ES-I3 (cell line): ENCODE measurements around the gene ARHGEF12.

ENCODE experiments used
- H3K36me3 ChIP-seq: 2 replicates; pipeline ENCODE4 v1.6.1; 2013; ENCODE audit warnings: mild to moderate bottlenecking, low read length, control low read depth, moderate library complexity; ENCODE audit not compliant: insufficient read depth
- H3K4me1 ChIP-seq: 2 replicates; pipeline ENCODE4 v1.6.1; 2013; ENCODE audit warnings: mild to moderate bottlenecking, control low read depth, low read length; ENCODE audit not compliant: insufficient read depth
- H3K9ac ChIP-seq: 2 replicates; pipeline ENCODE4 v1.6.1; 2013; ENCODE audit warnings: low read depth, mild to moderate bottlenecking, low read length, moderate library complexity
- H3K9me3 ChIP-seq: 2 replicates; pipeline ENCODE4 v1.6.1; 2013; ENCODE audit warnings: mild to moderate bottlenecking, low read length, moderate library complexity; ENCODE audit not compliant: control insufficient read depth, insufficient read depth

Gene ARHGEF12

DNA sequence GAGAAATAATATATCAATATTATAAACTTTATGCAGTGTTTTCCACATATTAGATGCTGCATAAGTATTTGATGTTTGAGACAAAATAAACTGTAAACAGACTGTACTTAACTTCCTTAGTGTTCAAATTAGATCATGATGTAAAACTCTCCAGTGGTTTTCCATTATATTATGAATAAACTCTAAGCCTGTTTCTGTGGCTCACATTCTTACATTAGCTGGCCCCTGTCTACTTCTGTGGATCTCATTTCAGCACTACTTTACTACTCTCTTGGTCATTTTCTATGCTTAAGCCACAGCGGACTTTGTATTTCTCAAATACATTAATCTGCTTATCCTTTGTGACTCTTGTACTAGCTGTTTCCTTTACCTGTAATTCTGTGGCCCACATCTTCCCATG lies 55.6 kb downstream of the ARHGEF12 start:
- no peaks in the 10 kb centered on the region for H3K9me3 ChIP-seq
- peaks cover 5% of the 10 kb centered on the region; the same call in 1 of the 2 replicates for H3K4me1 ChIP-seq
- no peaks in the 10 kb centered on the region for H3K36me3 ChIP-seq
- H3K9ac ChIP-seq = no peak overlapping the region

DNA sequence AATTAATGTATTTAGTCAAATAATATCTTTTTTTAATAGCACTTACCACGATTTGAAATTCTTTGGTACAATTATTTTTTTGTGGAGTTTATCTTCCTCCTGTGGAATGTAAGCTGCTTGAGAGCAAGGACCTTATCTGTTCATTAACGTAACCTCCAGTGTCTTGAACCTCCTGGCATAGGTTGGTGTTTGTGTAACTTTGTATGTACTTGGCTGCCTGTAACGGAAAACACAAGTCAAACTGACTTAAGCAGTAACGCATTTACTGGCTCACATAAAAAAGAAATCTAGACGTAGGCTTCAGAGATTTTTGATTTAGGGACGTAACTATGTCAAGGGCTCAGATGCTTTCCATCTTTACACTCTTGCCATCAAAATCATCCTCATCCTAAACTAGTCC lies 56.1 kb downstream of the ARHGEF12 start:
- no peaks in the 10 kb centered on the region for H3K9me3 ChIP-seq
- peaks cover 5% of the 10 kb centered on the region; the same call in 1 of the 2 replicates for H3K4me1 ChIP-seq
- H3K36me3 ChIP-seq = no peaks in the 10 kb centered on the region
- H3K9ac ChIP-seq = no peak overlapping the region

DNA sequence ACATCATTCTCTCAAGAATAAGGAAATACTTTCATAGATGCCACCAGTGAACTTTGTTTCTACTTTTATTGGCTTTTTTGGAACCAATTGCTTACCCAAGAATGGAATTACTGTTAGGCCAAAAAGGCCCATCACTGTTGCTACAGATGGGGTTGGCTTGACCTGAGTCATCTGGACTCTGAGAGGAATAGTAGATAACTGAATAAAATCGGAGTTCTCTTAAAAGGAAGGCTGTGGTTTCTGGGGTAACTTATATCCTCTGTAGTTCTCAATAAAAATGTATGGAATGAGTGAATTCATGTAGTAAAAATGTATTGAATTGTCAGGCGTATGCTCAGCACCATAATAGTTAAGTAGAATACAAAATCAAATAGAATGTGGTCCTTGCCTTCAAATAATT lies 56.6 kb downstream of the ARHGEF12 start:
- H3K36me3 ChIP-seq = no peaks in the 10 kb centered on the region
- H3K4me1 ChIP-seq = peaks cover 5% of the 10 kb centered on the region; the same call in 1 of the 2 replicates
- no peaks in the 10 kb centered on the region for H3K9me3 ChIP-seq
- no peak overlapping the region for H3K9ac ChIP-seq

DNA sequence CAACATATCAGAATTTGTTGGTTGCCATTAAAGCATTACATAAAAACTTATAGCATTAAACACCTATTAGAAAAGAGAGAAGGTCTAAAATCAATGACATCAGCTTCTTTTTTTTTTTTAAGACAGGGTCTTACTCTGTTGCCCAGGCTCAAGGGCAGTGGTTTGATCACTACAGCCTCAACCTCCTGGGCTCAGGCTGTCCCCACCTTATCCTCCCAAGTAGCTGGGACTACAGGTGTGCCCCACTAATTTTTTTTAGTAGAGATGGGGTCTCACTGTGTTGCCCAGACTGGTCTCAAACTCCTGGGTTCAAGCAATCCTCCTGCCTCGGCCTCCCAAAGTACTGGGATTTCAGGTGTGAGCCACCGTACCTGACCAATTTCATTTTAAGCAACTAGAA lies 57.9 kb downstream of the ARHGEF12 start:
- Histone ChIP-seq H3K4me1 (peaks cover 5% of the 10 kb centered on the region; the same call in 1 of the 2 replicates), H3K9me3 (no peaks in the 10 kb centered on the region), H3K9ac (no peak overlapping the region), H3K36me3 (no peaks in the 10 kb centered on the region)

DNA sequence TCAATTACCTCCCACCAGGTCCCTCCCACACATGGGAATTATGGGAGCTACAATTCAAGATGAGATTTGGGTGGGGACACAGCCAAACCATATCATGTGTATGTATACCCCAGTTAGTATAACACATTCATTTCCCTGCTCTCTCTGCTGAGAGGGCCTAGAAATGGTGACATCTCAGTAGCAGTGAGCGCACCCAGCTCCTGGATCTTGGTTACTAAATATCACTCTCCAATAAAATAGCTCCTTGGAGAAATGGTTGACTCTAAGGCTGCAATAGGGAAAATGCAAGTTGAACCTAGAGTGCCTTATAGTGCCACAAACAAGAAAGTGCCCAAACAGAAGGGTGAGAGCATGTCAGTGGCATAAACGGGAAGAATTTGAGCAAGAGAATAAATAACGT lies 59.6 kb downstream of the ARHGEF12 start:
- Histone ChIP-seq H3K4me1 (peaks cover 11% of the 10 kb centered on the region), H3K9me3 (no peaks in the 10 kb centered on the region), H3K36me3 (no peaks in the 10 kb centered on the region), H3K9ac (no peak overlapping the region)

DNA sequence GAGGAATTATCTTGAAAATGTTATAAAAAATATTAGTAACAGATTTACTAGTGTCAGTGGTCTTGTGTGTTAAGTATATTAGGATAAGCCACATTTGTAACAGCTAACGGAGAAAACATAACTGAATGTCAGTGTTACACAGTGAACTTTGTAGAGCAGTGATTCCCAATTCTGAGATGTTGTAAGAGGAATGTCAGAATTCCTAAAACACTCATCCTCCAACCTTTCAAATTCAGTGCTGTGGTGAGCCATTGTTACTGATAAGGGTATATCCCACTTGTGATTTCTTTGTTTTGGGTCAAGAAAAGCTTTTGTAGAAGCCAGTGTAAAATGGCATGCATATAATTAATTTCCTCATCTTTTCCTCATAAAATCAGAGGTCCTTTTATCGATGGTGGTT lies 61.9 kb downstream of the ARHGEF12 start:
- Histone ChIP-seq H3K36me3 (no peaks in the 10 kb centered on the region), H3K4me1 (peaks cover 14% of the 10 kb centered on the region), H3K9ac (no peak overlapping the region)

DNA sequence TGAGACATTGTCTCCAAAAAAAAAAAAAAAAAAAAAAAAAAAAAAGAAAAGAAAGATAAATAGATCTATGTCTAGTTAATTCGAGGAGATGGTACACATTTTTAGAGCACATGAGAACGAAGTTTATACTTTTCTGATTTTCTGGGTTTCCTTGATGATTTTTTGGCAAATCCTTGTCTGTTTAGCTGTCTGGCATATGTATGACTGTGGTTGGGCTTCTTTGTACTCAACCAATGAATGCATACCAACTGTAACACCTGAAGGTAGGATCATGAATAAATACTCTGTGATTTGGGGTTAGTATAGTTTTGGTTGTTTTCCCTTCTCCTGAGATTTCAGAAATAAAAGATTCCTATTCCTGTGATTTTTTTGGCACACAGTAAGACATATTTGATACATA lies 63.1 kb downstream of the ARHGEF12 start:
- H3K4me1 ChIP-seq = peaks cover 23% of the 10 kb centered on the region
- H3K36me3 ChIP-seq = no peaks in the 10 kb centered on the region
- no peaks in the 10 kb centered on the region for H3K9me3 ChIP-seq
- no peak overlapping the region for H3K9ac ChIP-seq

More for the DNA sequence above, 61.9 kb downstream of the ARHGEF12 start:
- no peaks in the 10 kb centered on the region for H3K9me3 ChIP-seq

DNA sequence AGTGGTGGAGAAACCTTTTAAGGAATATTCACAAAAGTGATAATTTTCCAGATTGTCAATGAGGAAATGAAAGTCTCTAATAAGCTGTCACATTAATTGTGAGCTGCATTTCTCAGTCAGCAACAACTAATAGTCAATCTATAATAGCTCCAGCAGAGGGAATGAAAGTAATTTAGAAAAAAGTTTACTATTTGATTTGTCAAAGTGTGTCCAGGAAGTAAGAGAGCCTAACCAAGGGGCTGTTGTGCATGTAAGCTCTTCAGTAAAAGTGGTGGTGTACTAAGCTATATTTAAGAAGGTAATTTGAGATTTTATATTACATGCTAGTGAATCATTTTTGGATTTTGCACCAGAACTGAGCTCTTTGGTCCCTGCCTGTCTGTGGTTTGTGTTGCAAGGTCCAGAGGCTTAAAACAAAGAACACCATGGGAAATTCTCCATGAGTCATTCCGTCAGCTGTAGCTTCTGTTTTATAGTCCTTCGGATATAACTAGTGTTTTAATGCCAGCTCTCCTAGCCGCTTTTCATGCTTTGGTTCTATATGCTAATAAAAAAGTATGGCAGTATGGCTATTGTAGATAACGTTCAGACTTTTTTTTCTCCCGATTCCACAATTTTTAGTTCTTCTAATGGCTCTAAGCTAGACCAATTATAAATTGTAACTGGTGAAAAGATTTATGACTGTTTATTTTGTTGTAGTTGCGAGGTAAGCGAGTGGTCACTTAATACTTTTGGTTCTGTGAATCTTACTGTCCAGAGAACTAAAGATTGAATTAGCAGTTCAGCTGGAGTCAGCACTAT lies 64.6 kb downstream of the ARHGEF12 start:
- Histone ChIP-seq H3K36me3 (no peaks in the 10 kb centered on the region), H3K9ac (no peak overlapping the region), H3K9me3 (no peaks in the 10 kb centered on the region), H3K4me1 (peaks cover 28% of the 10 kb centered on the region)

DNA sequence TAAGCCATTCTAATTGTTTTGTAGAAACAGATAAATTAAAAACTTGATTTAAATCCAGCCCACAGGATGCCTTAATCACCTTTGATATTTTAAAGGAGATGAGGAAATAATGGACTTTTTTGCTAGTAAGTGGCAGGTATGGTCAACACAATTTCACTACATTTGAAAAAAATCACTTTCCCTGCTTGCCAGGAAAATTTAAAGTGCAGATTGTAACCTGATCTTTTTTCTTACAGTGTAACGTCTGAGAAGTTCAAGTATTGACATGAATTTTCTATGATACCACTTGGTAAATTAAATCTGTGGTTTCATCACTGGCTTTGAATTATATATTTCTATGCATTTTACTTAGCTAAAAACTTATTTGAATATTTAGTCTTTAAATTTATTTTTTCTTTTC lies 65.3 kb downstream of the ARHGEF12 start:
- H3K9ac ChIP-seq = no peak overlapping the region
- no peaks in the 10 kb centered on the region for H3K9me3 ChIP-seq
- no peaks in the 10 kb centered on the region for H3K36me3 ChIP-seq
- peaks cover 28% of the 10 kb centered on the region for H3K4me1 ChIP-seq

DNA sequence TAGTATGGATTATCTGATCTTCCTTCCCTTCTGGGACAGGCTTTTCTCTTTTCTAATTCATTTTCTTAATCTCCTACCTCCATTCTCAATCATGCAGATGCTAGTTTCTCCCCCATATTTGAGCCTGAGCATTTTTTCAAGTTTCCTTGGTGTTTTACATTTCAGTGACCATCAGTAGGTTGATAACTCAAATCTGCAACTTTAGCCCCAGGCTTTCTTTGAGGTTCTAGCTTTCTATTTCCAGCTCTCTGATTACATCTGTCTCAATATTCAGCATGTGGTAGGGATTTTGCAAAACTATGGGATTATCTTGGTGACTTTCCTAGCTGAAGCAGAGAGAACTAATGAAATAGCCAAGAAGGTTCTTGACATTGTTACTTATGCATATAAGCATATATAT lies 67.8 kb downstream of the ARHGEF12 start:
- Histone ChIP-seq H3K4me1 (peaks cover 28% of the 10 kb centered on the region), H3K36me3 (no peaks in the 10 kb centered on the region), H3K9ac (no peak overlapping the region), H3K9me3 (no peaks in the 10 kb centered on the region)

DNA sequence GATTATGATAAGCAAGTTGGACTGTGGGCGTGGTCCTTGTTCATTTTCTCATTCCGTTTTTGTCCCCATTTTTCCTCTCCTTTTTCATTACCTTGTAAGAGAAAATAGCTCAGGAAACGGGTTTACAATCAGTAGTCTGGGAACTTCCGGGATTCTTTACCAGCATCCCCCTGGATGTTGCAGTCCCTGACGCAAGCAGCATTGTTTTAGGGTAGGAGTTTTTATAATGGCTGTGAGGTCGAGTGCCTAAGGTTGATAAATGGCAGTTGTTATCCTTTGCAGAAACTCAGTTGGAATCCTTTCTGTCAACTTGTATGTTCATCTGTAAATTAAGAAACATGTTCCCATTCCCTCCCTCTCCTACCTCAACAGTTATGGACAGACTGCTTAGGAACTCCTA lies 68.3 kb downstream of the ARHGEF12 start:
- H3K4me1 ChIP-seq = peaks cover 28% of the 10 kb centered on the region

DNA sequence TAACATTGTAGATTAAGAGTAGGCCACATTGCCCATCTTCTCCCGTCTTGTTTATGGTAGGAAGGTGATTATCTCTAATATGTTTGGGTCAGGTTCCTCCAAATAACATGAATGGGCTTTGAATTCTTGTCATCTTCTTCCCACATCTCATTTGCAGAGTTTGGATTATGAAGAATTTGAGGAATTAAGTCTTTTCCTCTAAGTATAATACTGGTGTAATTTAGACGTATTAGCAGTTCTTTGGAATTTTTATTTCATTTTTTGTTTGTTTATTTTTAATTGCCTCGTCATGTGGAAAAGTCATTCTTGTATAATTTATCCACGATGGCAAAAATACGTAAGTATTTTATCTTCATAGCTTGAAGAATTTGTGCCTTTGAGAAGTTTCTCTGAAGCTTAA lies 73.4 kb downstream of the ARHGEF12 start:
- Histone ChIP-seq H3K36me3 (no peaks in the 10 kb centered on the region), H3K4me1 (peaks cover 2% of the 10 kb centered on the region), H3K9ac (no peak overlapping the region), H3K9me3 (no peaks in the 10 kb centered on the region)

More for the DNA sequence above, 68.3 kb downstream of the ARHGEF12 start:
- no peaks in the 10 kb centered on the region for H3K9me3 ChIP-seq
- no peak overlapping the region for H3K9ac ChIP-seq
- no peaks in the 10 kb centered on the region for H3K36me3 ChIP-seq

DNA sequence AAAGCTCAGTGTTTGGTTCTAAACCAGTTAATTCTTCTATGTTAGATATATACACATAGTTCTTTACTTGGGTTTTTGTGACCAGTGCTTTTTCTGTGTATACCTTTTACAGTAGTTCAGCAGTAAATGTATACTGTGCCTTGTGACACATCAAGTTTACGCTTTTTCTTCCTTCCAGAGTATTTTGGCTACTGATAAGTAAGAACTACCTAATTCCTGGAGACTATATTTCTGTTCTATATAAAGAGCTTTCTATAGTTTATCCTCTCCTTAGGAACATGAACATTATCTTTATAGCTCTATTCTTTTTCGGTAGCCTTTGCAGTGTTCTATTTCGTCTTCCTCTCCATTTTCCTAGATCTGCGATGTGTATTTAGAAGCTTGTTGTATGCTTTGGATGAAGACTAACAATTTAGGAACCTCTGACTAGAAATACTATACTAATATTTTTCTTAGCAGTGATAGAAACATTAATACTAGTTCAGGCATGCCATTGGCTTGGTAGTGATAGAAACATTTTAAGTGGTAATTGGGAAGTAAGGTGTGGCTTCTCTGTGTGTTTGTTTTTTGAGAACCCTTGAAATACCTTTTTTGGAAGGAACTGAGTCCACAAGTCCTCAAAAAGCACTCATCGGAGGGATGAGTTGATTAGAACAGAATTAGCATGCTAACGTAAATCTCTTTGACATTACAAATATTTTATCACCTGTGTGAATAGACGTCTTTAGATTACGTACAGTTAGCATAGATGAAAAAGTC lies 74.6 kb downstream of the ARHGEF12 start:
- Histone ChIP-seq H3K36me3 (no peaks in the 10 kb centered on the region), H3K4me1 (no peaks in the 10 kb centered on the region; the same call in 1 of the 2 replicates), H3K9me3 (no peaks in the 10 kb centered on the region), H3K9ac (no peak overlapping the region)

DNA sequence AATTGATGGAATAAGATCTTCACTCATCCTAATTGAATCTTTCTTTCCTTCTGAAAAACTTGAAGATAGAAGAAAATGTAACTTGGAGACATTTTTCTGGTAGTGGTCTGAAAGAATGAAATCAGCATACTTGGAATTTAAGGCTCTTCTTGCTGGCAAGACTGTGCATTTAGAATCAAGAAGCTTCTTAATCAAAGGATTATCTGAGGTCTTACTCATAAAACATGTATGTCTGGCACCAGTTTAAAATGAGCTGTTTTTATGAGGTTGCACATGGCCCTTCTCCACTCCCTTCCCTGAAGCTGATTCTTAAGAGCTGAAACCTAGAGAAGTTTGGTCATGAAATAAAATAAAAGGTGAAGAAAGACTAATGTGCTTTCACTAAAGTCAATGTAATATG lies 77.3 kb downstream of the ARHGEF12 start:
- Histone ChIP-seq H3K36me3 (no peaks in the 10 kb centered on the region), H3K4me1 (no peaks in the 10 kb centered on the region), H3K9ac (no peak overlapping the region), H3K9me3 (no peaks in the 10 kb centered on the region)

DNA sequence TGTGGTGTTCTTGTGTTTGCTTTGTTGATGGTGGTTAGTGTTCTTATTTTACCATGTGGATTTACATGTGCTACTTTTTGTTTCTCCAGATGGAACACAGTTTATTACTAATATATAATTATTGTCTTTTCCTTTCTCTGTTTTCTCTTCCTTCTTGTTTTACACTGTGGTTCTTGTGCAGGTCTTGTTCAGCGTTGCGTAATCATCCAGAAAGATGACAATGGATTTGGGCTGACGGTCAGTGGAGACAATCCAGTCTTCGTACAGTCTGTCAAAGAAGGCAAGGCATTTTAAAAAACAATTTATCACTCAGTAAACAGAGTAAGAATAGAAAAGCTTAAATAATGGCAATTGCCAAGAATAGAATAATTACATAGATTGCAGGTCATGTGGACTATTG lies 84.4 kb downstream of the ARHGEF12 start:
- Histone ChIP-seq H3K4me1 (peaks cover 5% of the 10 kb centered on the region; the same call in 1 of the 2 replicates), H3K9me3 (no peaks in the 10 kb centered on the region), H3K36me3 (no peaks in the 10 kb centered on the region), H3K9ac (no peak overlapping the region)
